ENCODE results near the gene RPS6KA2.

GRCh38 chr6:166465003-166465399 lies 162.1 kb downstream of the RPS6KA2 start:
- no peak for TF ChIP-seq CTCF (IDR thresholded peaks at IDR 0.05)
- no peak for TF ChIP-seq POLR2A (IDR thresholded peaks at IDR 0.05)
